Thyroid gland (tissue), 4 donors: ENCODE results near the gene TAAR9.

ENCODE experiments used
- CTCF ChIP-seq, 6 experiments: fragments of 200-600 bp in 3 of 6; fragments of 450-650 bp in 3 of 6; sonication (generic) in 3 of 6; IDR thresholded peaks; one replicate each; pipeline ENCODE4 v1.5.1; 2016 to 2019; ENCODE audit warnings: antibody characterized with exemption in 6 of 6, mild to moderate bottlenecking in 2 of 6, inconsistent platforms in 1 of 6, moderate library complexity in 1 of 6
- POLR2A ChIP-seq, 2 donors: fragments of 450-650 bp; IDR thresholded peaks; one replicate each; pipeline ENCODE4 v1.6.1; 2017; ENCODE audit warnings: antibody characterized with exemption in 2 of 2, mild to moderate bottlenecking in 2 of 2, moderate library complexity in 1 of 2

GRCh38 chr6:132570221-132570777 is 32.2 kb downstream of the TAAR9 start, which contains the start of gene TAAR6:
- no peak for TF ChIP-seq POLR2A (IDR thresholded peaks at IDR 0.05)
- TF ChIP-seq CTCF (IDR thresholded peaks at IDR 0.05), result no peak
